Endothelial cell of umbilical vein (primary cell): ENCODE data around the gene EDEM3. TPM values are rescaled to one million over a fixed set of nuclear protein-coding genes. Genes with fewer than 3 reads are reported as not detected.
A peak's percentile ranks its signal among the peaks of the same experiment; 100 is the strongest.

Source experiments
- BruUV-seq: library from RNA; stranded (reverse); fragments of 400-500 nt; replicated peaks from 2 replicates; lab custom pipeline; 2021; lab: Mats Ljungman, UMichigan
- CTCF ChIA-PET: fragments of 300-600, 350-600 bp; sonication (Branson Sonifier 250); formaldehyde crosslinking; loops from one replicate; lab custom pipeline; 2021; ENCODE audit warnings: antibody characterized with exemption, inconsistent platforms; lab: Charles Lee
- POLR2A ChIA-PET: fragments of 300-600, 350-600 bp; sonication (Branson Sonifier 250); formaldehyde crosslinking; loops from one replicate; lab custom pipeline; 2021; ENCODE audit warnings: antibody characterized with exemption, inconsistent platforms; lab: Charles Lee
- DNase-seq: peaks from one replicate; pipeline ENCODE4 v3.0.0-alpha.2; 2011; ENCODE audit warnings: low read depth, low spot score
- FAIRE-seq: peaks from 2 replicates; lab custom pipeline; 2011; peaks lifted over from hg19 to GRCh38; lab: Jason Lieb, UNC
- H2AFZ ChIP-seq: 2 replicates; pipeline ENCODE4 v1.6.0; 2012; ENCODE audit warnings: low read depth, low read length, control low read depth, inconsistent platforms
- H3K27ac ChIP-seq: 2 replicates; pipeline ENCODE4 v1.5.1; 2011; ENCODE audit warnings: low read depth, mild to moderate bottlenecking, control low read depth, low read length, moderate library complexity; ENCODE audit not compliant: insufficient read depth
- H3K27me3 ChIP-seq, 2 experiments: 2 replicates each; pipeline versions ENCODE4 v1.6.0 to v1.6.1; 2011; ENCODE audit warnings: low read length in 2 of 2, mixed read lengths in 1 of 2; ENCODE audit not compliant: control insufficient read depth in 2 of 2, insufficient read depth in 2 of 2
- H3K36me3 ChIP-seq, 2 experiments: 2 replicates in 1 of 2; 3 replicates in 1 of 2; pipeline ENCODE4 v1.5.1; 2011; ENCODE audit warnings: low read length in 2 of 2, mild to moderate bottlenecking in 1 of 2, moderate library complexity in 1 of 2; ENCODE audit not compliant: control insufficient read depth in 2 of 2, insufficient read depth in 2 of 2; ENCODE audit errors: extremely low read depth in 1 of 2
- H3K4me1 ChIP-seq: 3 replicates; pipeline ENCODE4 v1.5.1; 2011; ENCODE audit warnings: mild to moderate bottlenecking, low read length; ENCODE audit not compliant: control insufficient read depth, insufficient read depth; ENCODE audit errors: extremely low read depth
- H3K4me2 ChIP-seq: 2 replicates; pipeline ENCODE4 v1.6.1; 2011; ENCODE audit warnings: low read length, control low read depth, mixed read lengths; ENCODE audit not compliant: insufficient read depth
- H3K4me3 ChIP-seq, 3 experiments: fragments of 200-600 bp in 1 of 3; sonication (generic), shearing (Covaris generic) in 1 of 3; replicated peaks in 1 of 3; 2 replicates each; pipeline ENCODE4 v1.5.1; 2011 to 2016; ENCODE audit warnings: control low read depth in 3 of 3, low read length in 3 of 3, mild to moderate bottlenecking in 2 of 3, inconsistent platforms in 1 of 3, low read depth in 1 of 3, moderate library complexity in 1 of 3; ENCODE audit not compliant: insufficient read depth in 1 of 3
- H3K79me2 ChIP-seq: 2 replicates; pipeline ENCODE4 v1.6.0; 2012; ENCODE audit warnings: low read length, inconsistent platforms; ENCODE audit not compliant: control insufficient read depth, insufficient read depth
- H3K9ac ChIP-seq: replicated peaks from 2 replicates; pipeline ENCODE3; 2011; ENCODE audit warnings: low read length, control low read depth; ENCODE audit not compliant: insufficient read depth; ENCODE audit errors: extremely low read depth
- H3K9me1 ChIP-seq: replicated peaks from 3 replicates; pipeline ENCODE4 v1.6.0; 2011; ENCODE audit warnings: mild to moderate bottlenecking, low read length; ENCODE audit not compliant: control insufficient read depth, insufficient read depth; ENCODE audit errors: extremely low read depth
- H3K9me3 ChIP-seq: replicated peaks from 2 replicates; pipeline ENCODE4 v1.5.1; 2012; ENCODE audit warnings: low read length, inconsistent platforms; ENCODE audit not compliant: control insufficient read depth, insufficient read depth
- H4K20me1 ChIP-seq: replicated peaks from 2 replicates; pipeline ENCODE3; 2011; ENCODE audit warnings: mild to moderate bottlenecking, low read length; ENCODE audit not compliant: control insufficient read depth, insufficient read depth; ENCODE audit errors: extremely low read depth
- EZH2 ChIP-seq: IDR thresholded peaks from 2 replicates; pipeline ENCODE4 v1.6.1; 2012; ENCODE audit warnings: borderline replicate concordance, low read depth, mild to moderate bottlenecking, moderate library complexity, low read length, inconsistent platforms; ENCODE audit not compliant: severe bottlenecking
- FOS ChIP-seq: IDR thresholded peaks from 2 replicates; pipeline ENCODE4 v1.6.1; 2011; ENCODE audit warnings: mild to moderate bottlenecking, low read length, moderate library complexity, borderline replicate concordance; ENCODE audit not compliant: insufficient read depth
- GATA2 ChIP-seq: IDR thresholded peaks from 2 replicates; pipeline ENCODE4 v1.7.0; 2011; ENCODE audit warnings: low read depth, mild to moderate bottlenecking, moderate library complexity, mixed read lengths, low read length; ENCODE audit not compliant: insufficient read length, insufficient read depth
- JUN ChIP-seq: IDR thresholded peaks from 2 replicates; pipeline ENCODE4 v1.6.1; 2011; ENCODE audit warnings: borderline replicate concordance, low read depth; ENCODE audit not compliant: insufficient read length, insufficient read depth
- MAX ChIP-seq: IDR thresholded peaks from 2 replicates; pipeline ENCODE4 v1.6.1; 2011; ENCODE audit not compliant: insufficient read depth, insufficient read length
- MYC ChIP-seq: IDR thresholded peaks from one replicate; pipeline ENCODE4 v1.6.1; 2011; ENCODE audit warnings: mild to moderate bottlenecking, low read depth, low read length
- POLR2A ChIP-seq: IDR thresholded peaks from 2 replicates; pipeline ENCODE4 v1.6.1; 2012; ENCODE audit warnings: low read depth, mild to moderate bottlenecking, control low read depth, low read length
- POLR2AphosphoS5 ChIP-seq: IDR thresholded peaks from 2 replicates; pipeline ENCODE4 v1.6.1; 2012; ENCODE audit warnings: low read depth, mild to moderate bottlenecking, control low read depth, low read length, moderate library complexity; ENCODE audit not compliant: insufficient read depth
- dilution Hi-C: fragments of 300-500 bp; cut with MboI; formaldehyde crosslinking; loops from one replicate; pipeline ENCODE4 v1.15.0; 2019; ENCODE audit warnings: low sequenced_read_pairs; ENCODE audit not compliant: extremely low pct_ligation_motif_present
- intact Hi-C: fragments of 100-400 bp; cut with micrococcal nuclease; formaldehyde crosslinking; loops from one replicate; pipeline ENCODE4 v1.10.0; 2022
- polyA plus RNA-seq, 4 experiments: library from polyadenylated mRNA; depleted of rRNA in 3 of 4; stranded (reverse) in 3 of 4; unstranded in 1 of 4; fragments of >200 nt; gene quantifications; 2 replicates each; pipeline versions ENCODE4 v1.2.1 to v1.2.3, GENCODE V29; 2011 to 2012; ENCODE audit warnings: missing spikeins in 1 of 4
- total RNA-seq: library from RNA; stranded (reverse); gene quantifications from 2 replicates; pipeline ENCODE4 v1.2.3, GENCODE V29; 2021
- TF ChIP-seq, protein P1 (sequence below), 2 donors: IDR thresholded peaks; 1 replicate in 1 of 2; 2 replicates in 1 of 2; pipeline ENCODE4 v1.5.1; 2011; ENCODE audit warnings: low read length in 2 of 2, mild to moderate bottlenecking in 2 of 2, moderate library complexity in 2 of 2, control low read depth in 1 of 2, inconsistent platforms in 1 of 2, low read depth in 1 of 2; ENCODE audit not compliant: insufficient read depth in 1 of 2; ENCODE audit errors: extremely low read depth in 1 of 2

EDEM3 gene
- total and polyA plus RNA-seq, 2 donors (not counting 3 experiments of a cell fraction or from before 2014, with no cell fraction given), result 6.6 to 26.3 TPM

DNA sequence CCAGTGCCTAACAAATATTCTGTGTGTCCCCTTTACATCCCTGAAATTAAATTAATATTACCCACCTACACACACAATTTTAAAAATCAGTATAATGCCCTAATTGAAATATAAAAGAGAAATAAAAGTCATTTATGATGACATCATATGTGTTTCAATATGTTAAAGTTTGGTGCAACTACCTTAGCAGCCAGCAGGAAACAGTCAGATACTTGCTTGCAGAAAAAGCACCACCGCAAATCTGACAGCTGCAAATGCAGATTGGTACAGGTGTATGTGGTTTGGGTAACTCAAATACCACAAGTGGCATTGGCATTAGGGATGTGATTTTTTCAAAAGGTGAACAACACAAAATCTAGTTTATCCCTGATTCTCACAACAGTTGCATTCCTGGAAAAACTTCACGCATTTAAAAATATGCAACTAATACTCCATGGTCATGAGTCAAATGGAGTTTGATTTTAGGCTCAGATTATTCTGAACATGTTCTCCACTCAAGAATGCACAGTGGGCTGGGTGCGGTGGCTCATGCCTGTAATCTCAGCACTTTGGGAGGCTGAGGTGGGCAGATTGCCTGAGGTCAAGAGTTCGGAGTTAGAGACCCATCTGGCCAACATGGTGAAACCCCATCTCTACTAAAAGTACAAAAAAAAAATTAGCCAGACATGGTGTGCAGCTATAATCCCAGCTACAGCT, 106.3 kb downstream of the EDEM3 start:
- FAIRE-seq (no peak), DNase-seq (no peak)
- Histone ChIP-seq H3K9me3 (no peaks in the 10 kb centered on the region), H3K36me3 (no peaks in the 10 kb centered on the region), H4K20me1 (no peaks in the 10 kb centered on the region), H3K27ac (no peak overlapping the region), H2AFZ (no peak overlapping the region), H3K9me1 (no peaks in the 10 kb centered on the region), H3K4me3 (no peak overlapping the region), H3K27me3 (peaks cover 0 to 4% of the 10 kb centered on the region in 2 experiments), H3K79me2 (no peaks in the 10 kb centered on the region), H3K4me2 (no peak overlapping the region), H3K9ac (no peak overlapping the region), H3K4me1 (no peaks in the 10 kb centered on the region)
- dilution Hi-C loops (no loop called here), intact Hi-C loops (no loop called here)
- ChIA-PET POLR2A (interaction anchor here (0.7 kb wide), 1 partner anchor 70 kb away, joined by 4 read pairs; no protein-coding TSS in a partner anchor), CTCF (interaction anchor here (1.1 kb wide), 1 partner anchor 15 kb away, joined by 3 read pairs; no protein-coding TSS in a partner anchor)
- BruUV-seq, result no TSS peak
- TF ChIP-seq EZH2 (no peak), JUN (peak; percentile 4)

DNA sequence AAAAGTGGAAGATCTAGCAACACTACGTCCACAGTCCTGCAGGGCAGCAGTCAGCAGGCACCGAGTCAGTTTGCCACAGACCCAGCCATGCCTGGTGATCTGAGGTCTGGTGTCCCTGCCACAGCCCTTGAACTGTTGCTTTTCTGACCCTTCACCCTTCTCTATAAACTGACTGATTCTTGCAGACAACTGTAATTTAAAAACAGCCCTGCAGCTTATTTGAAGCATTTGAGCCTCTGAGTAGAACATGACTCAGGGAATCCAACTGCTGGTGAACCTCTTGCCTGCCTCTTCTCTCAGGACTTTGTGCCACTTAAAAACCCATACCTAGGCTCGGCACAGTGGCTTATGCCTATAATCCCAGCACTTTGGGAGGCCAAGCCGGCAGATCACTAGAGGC, 107.2 kb downstream of the EDEM3 start:
- DNase-seq (no peak), FAIRE-seq (no peak)
- H3K4me1 ChIP-seq, result no peaks in the 10 kb centered on the region
- CTCF ChIA-PET, result interaction anchor here (1.1 kb wide), 1 partner anchor 16 kb away, joined by 3 read pairs; no protein-coding TSS in a partner anchor
- POLR2A ChIA-PET, result no interaction called here
- H4K20me1 ChIP-seq, result no peaks in the 10 kb centered on the region
- H3K27me3 ChIP-seq, result peaks cover 0 to 2% of the 10 kb centered on the region in 2 experiments
- no peak overlapping the region for H3K4me2 ChIP-seq
- no peak overlapping the region for H3K27ac ChIP-seq
- H3K79me2 ChIP-seq, result no peaks in the 10 kb centered on the region
- no peak overlapping the region for H3K9ac ChIP-seq
- no TSS peak for BruUV-seq
- TF ChIP-seq POLR2AphosphoS5, result no peak
- no peak for TF ChIP-seq JUN
- no peak for TF ChIP-seq GATA2
- TF ChIP-seq, protein P1, sequence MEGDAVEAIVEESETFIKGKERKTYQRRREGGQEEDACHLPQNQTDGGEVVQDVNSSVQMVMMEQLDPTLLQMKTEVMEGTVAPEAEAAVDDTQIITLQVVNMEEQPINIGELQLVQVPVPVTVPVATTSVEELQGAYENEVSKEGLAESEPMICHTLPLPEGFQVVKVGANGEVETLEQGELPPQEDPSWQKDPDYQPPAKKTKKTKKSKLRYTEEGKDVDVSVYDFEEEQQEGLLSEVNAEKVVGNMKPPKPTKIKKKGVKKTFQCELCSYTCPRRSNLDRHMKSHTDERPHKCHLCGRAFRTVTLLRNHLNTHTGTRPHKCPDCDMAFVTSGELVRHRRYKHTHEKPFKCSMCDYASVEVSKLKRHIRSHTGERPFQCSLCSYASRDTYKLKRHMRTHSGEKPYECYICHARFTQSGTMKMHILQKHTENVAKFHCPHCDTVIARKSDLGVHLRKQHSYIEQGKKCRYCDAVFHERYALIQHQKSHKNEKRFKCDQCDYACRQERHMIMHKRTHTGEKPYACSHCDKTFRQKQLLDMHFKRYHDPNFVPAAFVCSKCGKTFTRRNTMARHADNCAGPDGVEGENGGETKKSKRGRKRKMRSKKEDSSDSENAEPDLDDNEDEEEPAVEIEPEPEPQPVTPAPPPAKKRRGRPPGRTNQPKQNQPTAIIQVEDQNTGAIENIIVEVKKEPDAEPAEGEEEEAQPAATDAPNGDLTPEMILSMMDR (IDR thresholded peaks at IDR 0.05; ENCODE audit: extremely low read depth in 1 of 2, insufficient read depth in 1 of 2, low read depth in 1 of 2, low read length in 2 of 2), result no peak
- no peak for TF ChIP-seq MYC
- TF ChIP-seq EZH2, result no peak
- TF ChIP-seq MAX, result no peak
- no peak for TF ChIP-seq FOS
- TF ChIP-seq POLR2A, result no peak
- H3K4me3 ChIP-seq, result no peak overlapping the region
- H3K9me3 ChIP-seq, result no peaks in the 10 kb centered on the region
- intact Hi-C loops, result no loop called here
- no peak overlapping the region for H2AFZ ChIP-seq
- H3K9me1 ChIP-seq, result no peaks in the 10 kb centered on the region
- no peaks in the 10 kb centered on the region for H3K36me3 ChIP-seq
- dilution Hi-C loops, result no loop called here
